ENCODE results near the gene CNIH2. TPM values are rescaled to one million over a fixed set of nuclear protein-coding genes. Genes with fewer than 3 reads are reported as not detected.

The CNIH2 gene
- total and polyA plus RNA-seq, 2 donors (not counting 1 experiment from before 2014, with no cell fraction given) = 0.17 to 0.57 TPM

- H3K9ac ChIP-seq (ENCODE audit: insufficient read depth, low read length) = no peak overlapping the region
- H3K27me3 ChIP-seq (ENCODE audit: control insufficient read depth, insufficient read depth, low read length) = no peaks in the 10 kb centered on the region
- H2AFZ ChIP-seq (ENCODE audit: low read length) = no peak overlapping the region
- no peak overlapping the region for H3K27ac ChIP-seq (ENCODE audit: insufficient read depth, low read length)
- no peaks in the 10 kb centered on the region for H3K9me3 ChIP-seq (ENCODE audit: control insufficient read depth, insufficient read depth, low read depth, low read length)
- H3K4me2 ChIP-seq (ENCODE audit: extremely low read depth, insufficient read depth, low read length) = no peak overlapping the region
- H3K79me2 ChIP-seq (ENCODE audit: control insufficient read depth, insufficient read depth, low read length) = no peaks in the 10 kb centered on the region
- DNase-seq (ENCODE audit: low read depth in 2 of 2) = no peak
- no peaks in the 10 kb centered on the region for H3K4me1 ChIP-seq (ENCODE audit: control insufficient read depth, extremely low read depth, insufficient read depth, low read length)
- no peaks in the 10 kb centered on the region for H4K20me1 ChIP-seq (ENCODE audit: control insufficient read depth, extremely low read depth, insufficient read depth, low read length)
- TF ChIP-seq, protein P1, sequence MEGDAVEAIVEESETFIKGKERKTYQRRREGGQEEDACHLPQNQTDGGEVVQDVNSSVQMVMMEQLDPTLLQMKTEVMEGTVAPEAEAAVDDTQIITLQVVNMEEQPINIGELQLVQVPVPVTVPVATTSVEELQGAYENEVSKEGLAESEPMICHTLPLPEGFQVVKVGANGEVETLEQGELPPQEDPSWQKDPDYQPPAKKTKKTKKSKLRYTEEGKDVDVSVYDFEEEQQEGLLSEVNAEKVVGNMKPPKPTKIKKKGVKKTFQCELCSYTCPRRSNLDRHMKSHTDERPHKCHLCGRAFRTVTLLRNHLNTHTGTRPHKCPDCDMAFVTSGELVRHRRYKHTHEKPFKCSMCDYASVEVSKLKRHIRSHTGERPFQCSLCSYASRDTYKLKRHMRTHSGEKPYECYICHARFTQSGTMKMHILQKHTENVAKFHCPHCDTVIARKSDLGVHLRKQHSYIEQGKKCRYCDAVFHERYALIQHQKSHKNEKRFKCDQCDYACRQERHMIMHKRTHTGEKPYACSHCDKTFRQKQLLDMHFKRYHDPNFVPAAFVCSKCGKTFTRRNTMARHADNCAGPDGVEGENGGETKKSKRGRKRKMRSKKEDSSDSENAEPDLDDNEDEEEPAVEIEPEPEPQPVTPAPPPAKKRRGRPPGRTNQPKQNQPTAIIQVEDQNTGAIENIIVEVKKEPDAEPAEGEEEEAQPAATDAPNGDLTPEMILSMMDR (conservative IDR thresholded peaks at IDR 0.05 in 1 of 2, IDR thresholded peaks at IDR 0.05 in 1 of 2; ENCODE audit: low read depth in 1 of 2, low read length in 2 of 2) = no peak
- no peak for TF ChIP-seq EZH2 (IDR thresholded peaks at IDR 0.05; ENCODE audit: low read length, missing control alignments)
- H3K4me3 ChIP-seq (replicated peaks in 1 of 4; ENCODE audit: control extremely low read depth in 1 of 4, insufficient read depth in 1 of 4, low read depth in 3 of 4, low read length in 4 of 4) = no peak overlapping the region
- peaks cover 7% of the 10 kb centered on the region for H3K36me3 ChIP-seq (ENCODE audit: control insufficient read depth, insufficient read depth, low read length)
These were observed 34.0 kb upstream of the CNIH2 start for GRCh38 chr11:66243782-66244535.

GRCh38 chr11:66247295-66247694, 30.7 kb upstream of the CNIH2 start:
- H3K4me2 ChIP-seq (ENCODE audit: extremely low read depth, insufficient read depth, low read length) = no peak overlapping the region
- no peaks in the 10 kb centered on the region for H4K20me1 ChIP-seq (ENCODE audit: control insufficient read depth, extremely low read depth, insufficient read depth, low read length)
- H3K9ac ChIP-seq (ENCODE audit: insufficient read depth, low read length) = no peak overlapping the region
- DNase-seq (ENCODE audit: low read depth in 2 of 2) = no peak
- H3K9me3 ChIP-seq (ENCODE audit: control insufficient read depth, insufficient read depth, low read depth, low read length) = no peaks in the 10 kb centered on the region
- TF ChIP-seq EZH2 (IDR thresholded peaks at IDR 0.05; ENCODE audit: low read length, missing control alignments) = no peak
- TF ChIP-seq, protein P1 (conservative IDR thresholded peaks at IDR 0.05 in 1 of 2, IDR thresholded peaks at IDR 0.05 in 1 of 2; ENCODE audit: low read depth in 1 of 2, low read length in 2 of 2) = no peak
- H3K27me3 ChIP-seq (ENCODE audit: control insufficient read depth, insufficient read depth, low read length) = no peaks in the 10 kb centered on the region
- H3K79me2 ChIP-seq (ENCODE audit: control insufficient read depth, insufficient read depth, low read length) = no peaks in the 10 kb centered on the region
- peaks cover 10% of the 10 kb centered on the region for H3K36me3 ChIP-seq (ENCODE audit: control insufficient read depth, insufficient read depth, low read length)
- no peak overlapping the region for H2AFZ ChIP-seq (ENCODE audit: low read length)
- H3K27ac ChIP-seq (ENCODE audit: insufficient read depth, low read length) = no peak overlapping the region
- no peaks in the 10 kb centered on the region for H3K4me1 ChIP-seq (ENCODE audit: control insufficient read depth, extremely low read depth, insufficient read depth, low read length)
- H3K4me3 ChIP-seq (replicated peaks in 1 of 4; ENCODE audit: control extremely low read depth in 1 of 4, insufficient read depth in 1 of 4, low read depth in 3 of 4, low read length in 4 of 4) = no peak overlapping the region

- Histone ChIP-seq H3K36me3 (ENCODE audit: control insufficient read depth, insufficient read depth, low read length) (peaks cover 8% of the 10 kb centered on the region), H3K9me3 (ENCODE audit: control insufficient read depth, insufficient read depth, low read depth, low read length) (no peaks in the 10 kb centered on the region), H3K4me2 (ENCODE audit: extremely low read depth, insufficient read depth, low read length) (no peak overlapping the region), H4K20me1 (ENCODE audit: control insufficient read depth, extremely low read depth, insufficient read depth, low read length) (no peaks in the 10 kb centered on the region), H3K27ac (ENCODE audit: insufficient read depth, low read length) (no peak overlapping the region), H2AFZ (ENCODE audit: low read length) (no peak overlapping the region), H3K4me3 (replicated peaks in 1 of 4; ENCODE audit: control extremely low read depth in 1 of 4, insufficient read depth in 1 of 4, low read depth in 3 of 4, low read length in 4 of 4) (no peak overlapping the region), H3K4me1 (ENCODE audit: control insufficient read depth, extremely low read depth, insufficient read depth, low read length) (no peaks in the 10 kb centered on the region), H3K9ac (ENCODE audit: insufficient read depth, low read length) (no peak overlapping the region), H3K27me3 (ENCODE audit: control insufficient read depth, insufficient read depth, low read length) (no peaks in the 10 kb centered on the region), H3K79me2 (ENCODE audit: control insufficient read depth, insufficient read depth, low read length) (no peaks in the 10 kb centered on the region)
- no peak for DNase-seq (ENCODE audit: low read depth in 2 of 2)
- TF ChIP-seq, protein P1 (conservative IDR thresholded peaks at IDR 0.05 in 1 of 2, IDR thresholded peaks at IDR 0.05 in 1 of 2; ENCODE audit: low read depth in 1 of 2, low read length in 2 of 2) = no peak
- no peak for TF ChIP-seq EZH2 (IDR thresholded peaks at IDR 0.05; ENCODE audit: low read length, missing control alignments)
These were observed 30.2 kb upstream of the CNIH2 start for GRCh38 chr11:66247801-66248200.

Measured in fibroblast of lung (primary cell).